ENCODE data around the gene MACC1. TPM values are rescaled to one million over a fixed set of nuclear protein-coding genes. Genes with fewer than 3 reads are reported as not detected.

The MACC1 gene
- polyA plus RNA-seq, 1 experiment = not detected

GRCh38 chr7:20237464-20238193 is 20.4 kb upstream of the MACC1 start:
- ChIA-PET POLR2A (no interaction called here), CTCF (no interaction called here)
- Histone ChIP-seq H3K27me3 (ENCODE audit: control insufficient read depth, insufficient read depth, low read length) (no peaks in the 10 kb centered on the region; the same call in 1 of the 2 replicates), H3K4me3 (ENCODE audit: low read depth, low read length) (no peak overlapping the region), H3K36me3 (ENCODE audit: control insufficient read depth, insufficient read depth, low read length) (no peaks in the 10 kb centered on the region)
- no peak for DNase-seq (ENCODE audit: low read depth)
- TF ChIP-seq, protein P1, sequence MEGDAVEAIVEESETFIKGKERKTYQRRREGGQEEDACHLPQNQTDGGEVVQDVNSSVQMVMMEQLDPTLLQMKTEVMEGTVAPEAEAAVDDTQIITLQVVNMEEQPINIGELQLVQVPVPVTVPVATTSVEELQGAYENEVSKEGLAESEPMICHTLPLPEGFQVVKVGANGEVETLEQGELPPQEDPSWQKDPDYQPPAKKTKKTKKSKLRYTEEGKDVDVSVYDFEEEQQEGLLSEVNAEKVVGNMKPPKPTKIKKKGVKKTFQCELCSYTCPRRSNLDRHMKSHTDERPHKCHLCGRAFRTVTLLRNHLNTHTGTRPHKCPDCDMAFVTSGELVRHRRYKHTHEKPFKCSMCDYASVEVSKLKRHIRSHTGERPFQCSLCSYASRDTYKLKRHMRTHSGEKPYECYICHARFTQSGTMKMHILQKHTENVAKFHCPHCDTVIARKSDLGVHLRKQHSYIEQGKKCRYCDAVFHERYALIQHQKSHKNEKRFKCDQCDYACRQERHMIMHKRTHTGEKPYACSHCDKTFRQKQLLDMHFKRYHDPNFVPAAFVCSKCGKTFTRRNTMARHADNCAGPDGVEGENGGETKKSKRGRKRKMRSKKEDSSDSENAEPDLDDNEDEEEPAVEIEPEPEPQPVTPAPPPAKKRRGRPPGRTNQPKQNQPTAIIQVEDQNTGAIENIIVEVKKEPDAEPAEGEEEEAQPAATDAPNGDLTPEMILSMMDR (IDR thresholded peaks at IDR 0.05; ENCODE audit: insufficient read depth, low read depth, low read length) = no peak

- DNase-seq (ENCODE audit: low read depth) = no peak
- no peak overlapping the region for H3K4me3 ChIP-seq (ENCODE audit: low read depth, low read length)
- no peaks in the 10 kb centered on the region for H3K36me3 ChIP-seq (ENCODE audit: control insufficient read depth, insufficient read depth, low read length)
- TF ChIP-seq, protein P1 (IDR thresholded peaks at IDR 0.05; ENCODE audit: insufficient read depth, low read depth, low read length) = no peak
- ChIA-PET CTCF (no interaction called here), POLR2A (no interaction called here)
- H3K27me3 ChIP-seq (ENCODE audit: control insufficient read depth, insufficient read depth, low read length) = no peaks in the 10 kb centered on the region; the same call in 1 of the 2 replicates
Observed at GRCh38 chr7:20236790-20237189, 19.6 kb upstream of the MACC1 start.

DNA sequence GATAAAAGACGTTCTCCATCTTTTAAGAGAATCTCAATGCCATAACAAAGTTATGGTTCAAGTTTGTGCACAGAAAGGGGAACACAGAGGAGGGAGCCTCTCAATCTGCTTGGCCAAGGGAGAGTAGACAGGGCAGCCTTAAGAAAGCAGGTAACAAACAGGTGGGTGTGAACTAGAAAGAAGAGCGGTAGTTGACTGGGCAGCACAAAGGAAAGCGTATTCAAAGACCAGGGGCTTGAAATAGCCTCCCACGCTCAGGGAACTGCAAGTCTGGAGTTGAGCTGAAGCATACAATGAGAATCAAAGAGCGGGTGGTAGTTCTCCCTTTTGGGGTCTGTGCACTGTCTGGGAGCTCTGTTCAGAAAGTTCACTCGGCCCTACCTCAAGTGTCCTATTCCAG is 18.9 kb upstream of the MACC1 start:
- ChIA-PET POLR2A (no interaction called here), CTCF (no interaction called here)
- H3K27me3 ChIP-seq (ENCODE audit: control insufficient read depth, insufficient read depth, low read length) = no peaks in the 10 kb centered on the region; the same call in 1 of the 2 replicates
- no peaks in the 10 kb centered on the region for H3K36me3 ChIP-seq (ENCODE audit: control insufficient read depth, insufficient read depth, low read length)
- no peak overlapping the region for H3K4me3 ChIP-seq (ENCODE audit: low read depth, low read length)
- TF ChIP-seq, protein P1 (IDR thresholded peaks at IDR 0.05; ENCODE audit: insufficient read depth, low read depth, low read length) = no peak
- no peak for DNase-seq (ENCODE audit: low read depth)

GRCh38 chr7:20235288-20235687 is 18.1 kb upstream of the MACC1 start:
- Histone ChIP-seq H3K27me3 (ENCODE audit: control insufficient read depth, insufficient read depth, low read length) (no peaks in the 10 kb centered on the region; the same call in 1 of the 2 replicates), H3K4me3 (ENCODE audit: low read depth, low read length) (no peak overlapping the region), H3K36me3 (ENCODE audit: control insufficient read depth, insufficient read depth, low read length) (no peaks in the 10 kb centered on the region)
- TF ChIP-seq, protein P1 (IDR thresholded peaks at IDR 0.05; ENCODE audit: insufficient read depth, low read depth, low read length) = no peak
- ChIA-PET CTCF (no interaction called here), POLR2A (no interaction called here)
- no peak for DNase-seq (ENCODE audit: low read depth)

DNA sequence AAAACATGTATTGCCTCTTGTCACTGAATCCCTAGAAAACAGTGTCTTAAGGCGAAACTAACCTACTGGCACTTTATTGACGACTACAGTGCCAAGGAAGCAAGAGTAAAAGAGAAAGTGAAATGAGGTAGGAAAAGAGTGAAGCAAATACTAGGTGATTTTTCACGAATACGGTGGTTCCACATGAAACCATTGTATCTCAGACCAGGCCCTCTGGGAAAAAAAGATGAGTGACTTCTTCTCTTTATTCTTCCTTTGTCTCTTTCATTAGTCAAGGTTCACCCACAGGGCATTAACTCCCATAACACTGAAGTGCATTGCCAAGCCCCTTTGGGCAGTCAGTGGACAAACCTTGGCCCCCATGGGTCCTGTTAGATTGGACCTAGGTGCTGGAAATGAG is 16.2 kb upstream of the MACC1 start:
- no peaks in the 10 kb centered on the region for H3K36me3 ChIP-seq (ENCODE audit: control insufficient read depth, insufficient read depth, low read length)
- TF ChIP-seq, protein P1 (IDR thresholded peaks at IDR 0.05; ENCODE audit: insufficient read depth, low read depth, low read length) = no peak
- no peak overlapping the region for H3K4me3 ChIP-seq (ENCODE audit: low read depth, low read length)
- POLR2A ChIA-PET = no interaction called here
- H3K27me3 ChIP-seq (ENCODE audit: control insufficient read depth, insufficient read depth, low read length) = no peaks in the 10 kb centered on the region; the same call in 1 of the 2 replicates
- CTCF ChIA-PET = no interaction called here
- DNase-seq (ENCODE audit: low read depth) = no peak

Data from BJ (cell line).